ENCODE results near the gene SHROOM4. TPM values are rescaled to one million over a fixed set of nuclear protein-coding genes. Genes with fewer than 3 reads are reported as not detected.

The SHROOM4 gene
- total and polyA plus RNA-seq, 2 experiments from 2014 or later: 1.9 to 8.5 TPM

DNA sequence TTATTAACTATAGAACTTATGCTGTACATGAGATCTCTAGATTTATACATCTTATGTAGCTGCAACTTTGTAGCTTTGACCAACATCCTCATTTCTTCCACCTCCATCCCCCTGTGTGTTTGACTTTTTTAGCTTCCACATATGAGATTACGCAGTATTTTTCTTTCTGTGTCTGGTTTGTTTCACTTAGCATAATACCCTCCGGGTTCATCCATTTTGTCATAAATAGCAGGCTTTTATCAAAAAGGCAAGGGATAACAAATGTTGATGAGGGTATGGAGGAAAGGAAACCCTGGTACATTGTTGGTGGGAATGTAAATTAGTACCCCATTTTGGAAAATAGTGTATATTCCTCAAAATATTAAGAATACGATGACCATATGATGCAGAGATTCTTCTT lies 227.0 kb downstream of the SHROOM4 start (continued):
- TF ChIP-seq, protein P1, sequence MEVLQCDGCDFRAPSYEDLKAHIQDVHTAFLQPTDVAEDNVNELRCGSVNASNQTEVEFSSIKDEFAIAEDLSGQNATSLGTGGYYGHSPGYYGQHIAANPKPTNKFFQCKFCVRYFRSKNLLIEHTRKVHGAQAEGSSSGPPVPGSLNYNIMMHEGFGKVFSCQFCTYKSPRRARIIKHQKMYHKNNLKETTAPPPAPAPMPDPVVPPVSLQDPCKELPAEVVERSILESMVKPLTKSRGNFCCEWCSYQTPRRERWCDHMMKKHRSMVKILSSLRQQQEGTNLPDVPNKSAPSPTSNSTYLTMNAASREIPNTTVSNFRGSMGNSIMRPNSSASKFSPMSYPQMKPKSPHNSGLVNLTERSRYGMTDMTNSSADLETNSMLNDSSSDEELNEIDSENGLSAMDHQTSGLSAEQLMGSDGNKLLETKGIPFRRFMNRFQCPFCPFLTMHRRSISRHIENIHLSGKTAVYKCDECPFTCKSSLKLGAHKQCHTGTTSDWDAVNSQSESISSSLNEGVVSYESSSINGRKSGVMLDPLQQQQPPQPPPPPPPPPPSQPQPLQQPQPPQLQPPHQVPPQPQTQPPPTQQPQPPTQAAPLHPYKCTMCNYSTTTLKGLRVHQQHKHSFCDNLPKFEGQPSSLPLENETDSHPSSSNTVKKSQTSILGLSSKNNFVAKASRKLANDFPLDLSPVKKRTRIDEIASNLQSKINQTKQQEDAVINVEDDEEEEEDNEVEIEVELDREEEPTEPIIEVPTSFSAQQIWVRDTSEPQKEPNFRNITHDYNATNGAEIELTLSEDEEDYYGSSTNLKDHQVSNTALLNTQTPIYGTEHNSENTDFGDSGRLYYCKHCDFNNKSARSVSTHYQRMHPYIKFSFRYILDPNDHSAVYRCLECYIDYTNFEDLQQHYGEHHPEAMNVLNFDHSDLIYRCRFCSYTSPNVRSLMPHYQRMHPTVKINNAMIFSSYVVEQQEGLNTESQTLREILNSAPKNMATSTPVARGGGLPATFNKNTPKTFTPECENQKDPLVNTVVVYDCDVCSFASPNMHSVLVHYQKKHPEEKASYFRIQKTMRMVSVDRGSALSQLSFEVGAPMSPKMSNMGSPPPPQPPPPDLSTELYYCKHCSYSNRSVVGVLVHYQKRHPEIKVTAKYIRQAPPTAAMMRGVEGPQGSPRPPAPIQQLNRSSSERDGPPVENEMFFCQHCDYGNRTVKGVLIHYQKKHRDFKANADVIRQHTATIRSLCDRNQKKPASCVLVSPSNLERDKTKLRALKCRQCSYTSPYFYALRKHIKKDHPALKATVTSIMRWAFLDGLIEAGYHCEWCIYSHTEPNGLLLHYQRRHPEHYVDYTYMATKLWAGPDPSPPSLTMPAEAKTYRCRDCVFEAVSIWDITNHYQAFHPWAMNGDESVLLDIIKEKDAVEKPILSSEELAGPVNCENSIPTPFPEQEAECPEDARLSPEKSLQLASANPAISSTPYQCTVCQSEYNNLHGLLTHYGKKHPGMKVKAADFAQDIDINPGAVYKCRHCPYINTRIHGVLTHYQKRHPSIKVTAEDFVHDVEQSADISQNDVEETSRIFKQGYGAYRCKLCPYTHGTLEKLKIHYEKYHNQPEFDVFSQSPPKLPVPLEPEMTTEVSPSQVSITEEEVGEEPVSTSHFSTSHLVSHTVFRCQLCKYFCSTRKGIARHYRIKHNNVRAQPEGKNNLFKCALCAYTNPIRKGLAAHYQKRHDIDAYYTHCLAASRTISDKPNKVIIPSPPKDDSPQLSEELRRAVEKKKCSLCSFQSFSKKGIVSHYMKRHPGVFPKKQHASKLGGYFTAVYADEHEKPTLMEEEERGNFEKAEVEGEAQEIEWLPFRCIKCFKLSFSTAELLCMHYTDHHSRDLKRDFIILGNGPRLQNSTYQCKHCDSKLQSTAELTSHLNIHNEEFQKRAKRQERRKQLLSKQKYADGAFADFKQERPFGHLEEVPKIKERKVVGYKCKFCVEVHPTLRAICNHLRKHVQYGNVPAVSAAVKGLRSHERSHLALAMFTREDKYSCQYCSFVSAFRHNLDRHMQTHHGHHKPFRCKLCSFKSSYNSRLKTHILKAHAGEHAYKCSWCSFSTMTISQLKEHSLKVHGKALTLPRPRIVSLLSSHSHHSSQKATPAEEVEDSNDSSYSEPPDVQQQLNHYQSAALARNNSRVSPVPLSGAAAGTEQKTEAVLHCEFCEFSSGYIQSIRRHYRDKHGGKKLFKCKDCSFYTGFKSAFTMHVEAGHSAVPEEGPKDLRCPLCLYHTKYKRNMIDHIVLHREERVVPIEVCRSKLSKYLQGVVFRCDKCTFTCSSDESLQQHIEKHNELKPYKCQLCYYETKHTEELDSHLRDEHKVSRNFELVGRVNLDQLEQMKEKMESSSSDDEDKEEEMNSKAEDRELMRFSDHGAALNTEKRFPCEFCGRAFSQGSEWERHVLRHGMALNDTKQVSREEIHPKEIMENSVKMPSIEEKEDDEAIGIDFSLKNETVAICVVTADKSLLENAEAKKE (CRISPR knock-in tag; IDR thresholded peaks at IDR 0.05): no peak
- TF ChIP-seq POLR2AphosphoS5 (IDR thresholded peaks at IDR 0.05; ENCODE audit: low read depth): no peak

GRCh38 chrX:50586407-50586806 lies 227.6 kb downstream of the SHROOM4 start:
- Mint-ChIP-seq H3K27ac (no peak overlapping the region), H3K4me1 (peaks cover 2% of the 10 kb centered on the region; the same call in 2 of the 3 replicates), H3K27me3 (ENCODE audit: insufficient read depth, low read depth, poor library complexity) (peaks cover 3% of the 10 kb centered on the region), H3K36me3 (ENCODE audit: low read depth) (peaks cover 21% of the 10 kb centered on the region; the same call in 2 of the 3 replicates), H3K9me3 (peaks cover 16% of the 10 kb centered on the region; the same call in 2 of the 3 replicates), H3K4me3 (no peak overlapping the region)
- H3K4me1 ChIP-seq (ENCODE audit: insufficient read depth): peaks cover 7% of the 10 kb centered on the region; the same call in 1 of the 2 replicates
- H3K27ac ChIP-seq (ENCODE audit: low read depth): no peak overlapping the region
- H3F3A ChIP-seq (replicated peaks; ENCODE audit: low read depth): no peaks in the 10 kb centered on the region
- no peak for TF ChIP-seq CREB1 (CRISPR knock-in tag; IDR thresholded peaks at IDR 0.05; ENCODE audit: low read depth)
- TF ChIP-seq ZNF331 (CRISPR knock-in tag; IDR thresholded peaks at IDR 0.05; ENCODE audit: low read depth): no peak
- TF ChIP-seq ETS1 (IDR thresholded peaks at IDR 0.05): no peak
- no peak for TF ChIP-seq POLR2AphosphoS5 (IDR thresholded peaks at IDR 0.05; ENCODE audit: low read depth)
- no peak for TF ChIP-seq EZH2phosphoT487 (IDR thresholded peaks at IDR 0.05; ENCODE audit: unreplicated experiment)
- no peak for TF ChIP-seq EZH2 (IDR thresholded peaks at IDR 0.05; ENCODE audit: low read depth, unreplicated experiment)
- H3K4me2 ChIP-seq: no peak overlapping the region
- H3K79me2 ChIP-seq (replicated peaks; ENCODE audit: insufficient read depth): no peaks in the 10 kb centered on the region
- no peak overlapping the region for H3K4me3 ChIP-seq
- H3K9me2 ChIP-seq (ENCODE audit: insufficient read depth): no peaks in the 10 kb centered on the region
- H2AFZ ChIP-seq: no peak overlapping the region
- DNase-seq (ENCODE audit: low spot score) (no peak), ATAC-seq (no peak)
- H3K27me3 ChIP-seq (ENCODE audit: insufficient read depth): peaks cover 26% of the 10 kb centered on the region
- no peaks in the 10 kb centered on the region for H3K36me3 ChIP-seq (ENCODE audit: insufficient read depth)
- no peaks in the 10 kb centered on the region for H4K20me1 ChIP-seq (replicated peaks; ENCODE audit: insufficient read depth)
